Subcutaneous adipose tissue (tissue), 4 donors: ENCODE measurements around the gene PFKP. TPM values are rescaled to one million over a fixed set of nuclear protein-coding genes. Genes with fewer than 3 reads are reported as not detected.

Experiments
- CTCF ChIP-seq: fragments of 450-650 bp; IDR thresholded peaks from one replicate; pipeline ENCODE4 v1.5.1; 2016; ENCODE audit warnings: low read depth, mild to moderate bottlenecking, control low read depth, antibody characterized with exemption, moderate library complexity
- total RNA-seq, 4 donors: library from RNA; depleted of rRNA; stranded (reverse); fragments of >200 nt; gene quantifications; one replicate each; pipeline ENCODE4 v1.1.0, GENCODE V29; 2016

The PFKP gene
- total RNA-seq, 4 donors from 2014 or later: 18.3 to 25.3 (median 20.0) TPM

GRCh38 chr10:3113343-3113720 lies 46.0 kb downstream of the PFKP start:
- TF ChIP-seq CTCF: no peak

- no peak for TF ChIP-seq CTCF
Measured at GRCh38 chr10:3115685-3116084, 48.3 kb downstream of the PFKP start.

DNA sequence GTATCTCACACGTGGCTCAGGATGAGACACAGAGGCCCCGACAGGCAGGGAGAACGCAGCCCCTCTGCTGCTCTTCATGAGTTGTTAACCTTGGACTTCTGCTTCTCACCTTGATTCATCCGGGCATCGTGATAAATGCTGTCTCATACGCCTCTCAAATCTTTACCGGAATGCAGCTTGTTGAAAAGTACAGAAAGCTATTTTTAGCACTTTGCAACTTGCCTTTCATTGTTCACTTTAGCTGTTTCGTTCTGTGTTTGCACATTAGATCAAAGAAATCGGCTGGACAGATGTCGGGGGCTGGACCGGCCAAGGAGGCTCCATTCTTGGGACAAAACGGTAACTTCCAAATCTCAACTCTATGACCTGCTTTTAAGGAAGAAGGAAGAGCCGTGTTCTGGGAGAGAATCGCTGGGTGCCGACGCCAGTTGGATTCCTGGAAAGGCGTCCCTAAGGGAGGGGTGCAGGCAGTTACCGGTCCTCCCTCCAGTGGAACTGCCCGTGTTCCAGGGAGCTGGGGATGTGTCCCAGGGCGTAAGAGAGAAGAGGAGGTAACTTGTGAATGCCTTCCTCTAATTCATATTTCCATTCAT lies 49.3 kb downstream of the PFKP start:
- TF ChIP-seq CTCF: no peak

GRCh38 chr10:3117486-3117885 lies 50.1 kb downstream of the PFKP start:
- TF ChIP-seq CTCF: no peak

DNA sequence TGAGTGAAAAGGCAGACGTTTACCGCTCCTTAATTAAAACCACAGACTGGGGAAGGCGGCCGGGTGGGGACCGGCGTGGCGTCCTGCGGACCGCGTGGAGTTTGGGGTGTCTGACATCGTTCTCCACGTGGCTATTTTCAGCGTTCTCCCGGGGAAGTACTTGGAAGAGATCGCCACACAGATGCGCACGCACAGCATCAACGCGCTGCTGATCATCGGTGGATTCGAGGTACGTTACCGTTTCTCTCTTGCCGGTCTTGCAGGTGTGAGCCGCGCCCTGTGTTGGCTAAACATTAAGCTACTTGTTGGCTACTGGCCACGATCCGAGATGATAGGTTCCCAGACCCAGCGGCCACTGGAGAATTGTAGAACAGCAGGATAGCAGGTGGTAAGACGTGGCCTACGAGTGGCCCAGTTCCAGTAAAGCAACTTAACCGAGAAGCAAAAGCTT lies 51.3 kb downstream of the PFKP start:
- TF ChIP-seq CTCF: no peak

DNA sequence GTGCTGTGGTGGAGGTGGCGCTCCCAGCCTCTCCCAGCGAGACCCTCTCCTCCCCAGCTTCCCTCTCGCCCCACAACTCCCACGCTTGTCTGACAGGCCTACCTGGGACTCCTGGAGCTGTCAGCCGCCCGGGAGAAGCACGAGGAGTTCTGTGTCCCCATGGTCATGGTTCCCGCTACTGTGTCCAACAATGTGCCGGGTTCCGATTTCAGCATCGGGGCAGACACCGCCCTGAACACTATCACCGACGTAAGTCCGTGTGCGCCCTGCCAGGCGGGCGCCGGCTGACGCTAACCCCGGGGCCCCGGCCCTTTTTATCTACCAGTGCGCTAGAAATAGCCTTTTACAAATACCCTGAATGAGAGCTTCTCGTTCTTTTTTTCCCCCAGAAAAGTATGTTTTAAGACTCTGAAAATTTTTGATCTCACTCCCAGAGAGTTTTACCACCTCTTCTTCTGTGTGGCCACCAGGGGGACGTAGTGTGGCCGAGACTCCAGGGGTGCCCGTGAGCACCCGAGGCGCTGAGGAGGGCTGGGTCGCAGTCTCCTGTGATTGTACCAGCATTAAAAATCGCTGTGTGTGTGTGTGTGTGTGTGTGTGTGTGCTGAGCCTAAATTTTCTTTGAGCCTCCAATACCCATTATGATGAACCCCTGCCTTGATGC lies 52.6 kb downstream of the PFKP start:
- TF ChIP-seq CTCF: no peak

- TF ChIP-seq CTCF: no peak
Measured at GRCh38 chr10:3122034-3122433, 54.7 kb downstream of the PFKP start.
